Loucy (cell line): ENCODE data around the gene ATP6V1G1.

Experiments used
- CTCF ChIP-seq: fragments of 200-600 bp; sonication (generic); conservative IDR thresholded peaks from 2 replicates; pipeline ENCODE4 v1.5.1; 2014; ENCODE audit warnings: mild to moderate bottlenecking, antibody characterized with exemption, low read length
- EZH2phosphoT487 ChIP-seq: fragments of 200-600 bp; IDR thresholded peaks from 2 replicates; pipeline ENCODE4 v1.6.1; 2018; ENCODE audit warnings: antibody characterized with exemption, mild to moderate bottlenecking, moderate library complexity, borderline replicate concordance

- TF ChIP-seq CTCF (no peak), EZH2phosphoT487 (no peak)
Observed at GRCh38 chr9:114588210-114588609, 641 bp downstream of the ATP6V1G1 start.
